GM19455 (cell line): ENCODE measurements around the gene R3HDM1.
"Not testable (repeated sequence)": the region's sequence is repeated elsewhere in the genome, so short reads cannot be mapped to it uniquely, and the experiment has no call there.

Experiments used
- ATAC-seq: cut with Tn5 transposase; IDR thresholded peaks from one replicate; pipeline ENCODE4 v1.9.1; 2021; ENCODE audit not compliant: unreplicated experiment

Gene R3HDM1

GRCh38 chr2:135638825-135639224 is 107.5 kb downstream of the R3HDM1 start:
- no peak for ATAC-seq

DNA sequence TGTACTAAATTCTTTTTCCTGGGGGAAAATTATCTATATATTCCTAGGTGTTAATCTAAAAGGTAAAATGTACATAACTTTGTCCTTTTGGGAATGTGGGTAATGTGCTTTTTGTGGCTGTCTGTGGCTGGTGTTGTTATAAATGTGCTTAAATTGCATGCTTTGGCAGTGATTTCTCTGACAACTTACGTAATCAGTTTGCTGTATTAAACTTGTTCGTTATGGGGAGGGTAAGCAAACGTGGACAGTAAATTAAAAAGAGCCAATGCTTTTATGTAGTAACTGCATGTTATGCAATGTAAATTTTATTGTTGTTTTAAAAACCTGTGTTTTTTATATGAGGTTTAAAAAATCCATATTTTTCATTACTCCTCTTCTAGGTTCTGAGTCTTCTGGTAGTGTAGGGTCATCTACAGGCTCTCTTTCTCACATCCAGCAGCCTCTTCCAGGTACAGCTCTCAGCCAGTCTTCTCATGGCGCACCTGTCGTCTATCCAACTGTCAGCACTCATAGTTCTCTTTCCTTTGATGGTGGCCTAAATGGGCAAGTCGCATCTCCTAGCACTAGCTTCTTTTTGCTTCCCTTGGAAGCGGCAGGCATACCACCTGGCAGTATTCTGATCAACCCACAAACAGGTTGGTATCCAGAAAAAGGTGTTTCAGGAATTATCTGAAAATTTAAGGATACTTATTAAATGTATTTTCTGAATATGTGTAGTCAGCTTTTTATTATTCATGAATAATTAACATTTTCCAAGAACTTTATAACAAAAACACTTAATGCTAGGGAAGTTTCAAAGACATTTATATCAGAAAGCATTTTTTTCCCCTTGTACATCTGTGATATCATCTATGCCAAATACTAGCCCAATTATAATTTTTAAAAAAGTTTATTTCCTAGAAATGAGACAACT is 110.1 kb downstream of the R3HDM1 start:
- ATAC-seq = no peak

- no peak for ATAC-seq
These were observed 116.7 kb downstream of the R3HDM1 start for GRCh38 chr2:135647836-135648579.

DNA sequence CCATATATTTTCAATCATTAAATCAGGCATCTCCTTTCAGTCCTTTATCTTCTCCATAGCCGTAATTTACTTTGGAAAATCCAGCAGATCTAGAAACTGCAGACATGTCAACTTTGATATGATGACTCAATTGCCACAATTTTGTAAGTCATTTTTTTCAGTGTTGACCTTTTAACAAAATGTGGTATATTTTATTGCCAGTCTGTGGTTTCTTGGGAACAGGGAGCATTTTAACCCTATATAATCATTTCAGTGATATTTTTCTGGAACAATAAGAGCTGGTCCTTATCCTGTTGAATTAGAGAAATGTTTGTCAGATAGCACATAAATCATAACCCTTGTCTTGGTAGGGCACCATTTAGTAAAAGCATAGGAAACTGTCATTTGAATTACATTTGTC is 119.4 kb downstream of the R3HDM1 start:
- ATAC-seq = no peak

DNA sequence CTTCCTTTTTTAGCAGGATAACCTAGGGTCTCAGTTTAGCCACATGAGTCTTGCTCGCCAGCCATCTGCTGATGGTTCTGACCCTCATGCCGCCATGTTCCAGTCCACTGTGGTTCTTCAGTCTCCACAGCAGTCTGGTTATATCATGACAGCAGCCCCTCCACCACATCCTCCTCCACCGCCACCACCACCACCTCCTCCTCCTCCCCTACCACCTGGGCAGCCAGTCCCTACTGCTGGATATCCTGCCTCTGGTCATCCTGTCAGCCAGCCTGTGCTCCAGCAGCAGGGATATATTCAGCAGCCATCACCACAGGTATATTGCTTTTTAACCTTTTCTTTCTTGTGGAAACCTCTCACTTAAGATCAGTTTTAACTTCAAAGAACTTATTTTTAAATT is 120.4 kb downstream of the R3HDM1 start:
- no peak for ATAC-seq

DNA sequence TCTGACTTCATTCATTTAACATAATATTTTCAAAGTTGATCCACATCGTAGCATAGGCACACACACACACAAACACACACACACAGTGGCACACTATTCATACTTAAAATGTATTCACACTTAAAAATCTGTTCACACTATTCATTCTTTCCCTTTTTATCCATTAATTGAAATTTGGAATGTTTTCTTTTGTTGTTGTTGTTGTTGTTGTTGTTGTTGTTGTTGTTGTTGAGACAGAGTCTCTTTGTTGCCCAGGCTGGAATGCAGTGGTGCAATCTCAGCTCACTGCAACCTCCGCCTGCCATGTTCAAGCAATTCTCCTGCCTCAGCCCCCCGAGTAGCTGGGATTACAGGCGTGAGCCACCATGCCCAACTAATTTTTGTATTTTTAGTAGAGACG is 123.0 kb downstream of the R3HDM1 start:
- ATAC-seq = not testable (repeated sequence)

DNA sequence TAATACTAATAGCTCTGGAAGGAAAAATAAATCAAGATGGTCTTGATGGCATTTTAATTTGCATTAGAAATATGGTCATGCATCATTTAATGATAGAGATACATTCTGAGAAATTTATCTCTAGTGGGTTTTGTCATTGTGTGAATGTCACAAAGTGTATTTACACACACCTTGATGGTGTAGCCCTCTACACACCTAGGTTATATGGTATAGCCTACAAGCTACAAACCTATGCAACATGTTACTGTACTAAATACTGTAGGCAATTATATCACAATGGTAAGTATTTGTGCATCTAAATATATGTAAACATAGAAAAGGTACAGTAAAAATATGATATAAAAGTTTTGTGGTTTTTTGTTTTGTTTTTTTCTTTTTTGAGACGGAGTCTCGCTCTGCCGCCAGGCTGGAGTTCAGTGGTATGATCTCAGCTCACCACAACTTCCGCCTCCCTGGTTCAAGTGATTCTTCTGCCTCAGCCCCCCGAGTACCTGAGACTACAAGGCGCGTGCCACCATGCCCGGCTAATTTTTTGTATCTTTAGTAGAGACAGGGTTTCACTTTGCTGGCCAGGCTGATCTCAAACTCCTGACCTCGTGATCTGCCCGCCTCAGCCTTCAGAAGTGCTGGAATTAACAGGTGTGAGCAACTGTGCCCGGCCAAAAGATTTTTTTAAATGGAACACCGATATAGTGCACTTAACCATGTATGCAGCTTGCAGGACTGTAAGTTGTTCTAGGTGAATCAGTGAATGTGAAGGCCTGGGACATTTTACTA is 126.7 kb downstream of the R3HDM1 start:
- peak; percentile 87 for ATAC-seq

GRCh38 chr2:135662088-135662487 is 130.8 kb downstream of the R3HDM1 start:
- ATAC-seq = no peak

DNA sequence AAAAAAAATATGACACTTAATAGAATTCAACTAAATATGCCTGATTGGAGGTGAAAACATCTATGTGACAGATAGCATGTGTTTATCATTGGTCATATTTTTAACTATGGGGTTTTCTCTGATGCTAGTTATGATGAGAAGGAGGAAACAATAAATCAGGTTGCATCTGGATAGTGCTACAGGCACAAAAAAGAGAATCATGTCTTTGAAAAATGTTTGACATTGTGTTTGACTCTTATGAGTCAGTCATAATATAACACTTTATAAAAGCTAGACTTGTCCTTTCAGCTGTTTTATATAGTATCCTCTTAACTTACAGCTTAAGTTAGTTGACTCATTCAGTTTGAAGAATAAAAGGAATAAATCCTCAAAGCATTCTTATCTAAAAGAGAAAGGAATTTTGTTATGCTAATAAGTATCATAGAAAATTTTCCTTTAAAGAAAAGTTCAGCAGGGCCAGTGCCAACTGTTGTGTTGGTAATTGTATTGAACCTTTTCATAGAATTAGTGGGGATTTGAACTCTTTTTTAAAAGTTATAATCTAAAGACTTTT is 131.9 kb downstream of the R3HDM1 start:
- ATAC-seq = no peak

DNA sequence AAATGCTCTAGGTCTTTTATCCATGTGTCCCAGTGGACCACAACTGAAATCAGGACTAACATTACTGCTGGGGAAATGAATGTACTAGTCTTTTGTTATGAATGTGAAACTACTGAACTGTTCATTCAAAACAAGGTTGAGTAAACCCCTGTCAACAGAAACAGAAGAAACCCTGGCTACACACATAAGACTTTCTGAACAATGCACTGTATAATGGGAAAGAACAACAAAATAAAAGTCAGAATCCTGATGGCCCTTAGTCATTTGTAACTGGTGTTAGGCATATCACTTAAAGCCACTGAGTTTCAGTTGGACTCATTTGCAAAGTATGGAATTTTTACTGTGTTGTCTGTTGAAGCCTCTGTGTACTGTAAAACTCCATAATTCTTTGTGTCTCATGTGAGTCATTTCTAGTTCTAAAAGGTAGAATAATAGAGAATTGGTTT is 133.4 kb downstream of the R3HDM1 start:
- peak; percentile 86 for ATAC-seq

DNA sequence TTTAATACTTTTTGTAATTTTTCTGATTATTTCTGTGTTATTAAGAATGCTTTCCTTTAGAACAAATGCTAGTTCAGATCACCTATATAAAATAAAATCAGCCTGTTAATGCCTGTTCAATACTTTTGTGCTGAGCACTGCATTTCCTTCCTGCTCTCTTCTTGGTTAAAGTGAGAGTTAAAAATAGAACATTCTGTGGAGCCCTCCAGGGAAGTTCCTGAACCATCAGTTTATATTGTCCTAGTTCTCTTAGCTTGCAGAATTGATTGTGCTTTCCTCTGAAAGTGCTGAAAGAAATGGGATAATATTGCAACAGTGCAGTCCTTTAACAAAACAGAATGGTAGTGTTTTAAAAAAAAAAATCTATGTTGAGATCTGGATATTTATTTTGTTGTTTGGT is 135.8 kb downstream of the R3HDM1 start:
- ATAC-seq = no peak

GRCh38 chr2:135674453-135674852 is 143.2 kb downstream of the R3HDM1 start:
- ATAC-seq = no peak

DNA sequence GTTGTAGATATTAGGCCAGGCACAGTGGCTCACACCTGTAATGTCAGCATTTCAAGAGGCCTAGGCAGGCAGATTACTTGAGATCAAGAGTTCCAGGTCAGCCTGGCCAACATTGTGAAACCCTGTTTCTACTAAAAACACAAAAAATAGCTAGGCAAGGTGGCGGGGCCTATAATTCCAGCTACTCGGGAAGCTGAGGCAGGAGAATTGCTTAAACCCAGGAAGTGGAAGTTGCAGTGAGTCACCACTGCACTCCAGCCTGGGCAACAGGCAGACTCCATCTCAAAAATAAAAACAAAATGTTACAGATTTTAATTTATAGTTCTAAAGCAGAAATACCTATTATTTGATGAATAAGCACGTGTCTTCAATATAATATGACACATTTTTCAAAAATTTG is 144.7 kb downstream of the R3HDM1 start:
- ATAC-seq = no peak

GRCh38 chr2:135679125-135679524 is 147.8 kb downstream of the R3HDM1 start:
- ATAC-seq = peak; percentile 64

GRCh38 chr2:135685361-135685760 is 154.1 kb downstream of the R3HDM1 start:
- no peak for ATAC-seq

GRCh38 chr2:135688978-135689377 is 157.7 kb downstream of the R3HDM1 start:
- no peak for ATAC-seq

DNA sequence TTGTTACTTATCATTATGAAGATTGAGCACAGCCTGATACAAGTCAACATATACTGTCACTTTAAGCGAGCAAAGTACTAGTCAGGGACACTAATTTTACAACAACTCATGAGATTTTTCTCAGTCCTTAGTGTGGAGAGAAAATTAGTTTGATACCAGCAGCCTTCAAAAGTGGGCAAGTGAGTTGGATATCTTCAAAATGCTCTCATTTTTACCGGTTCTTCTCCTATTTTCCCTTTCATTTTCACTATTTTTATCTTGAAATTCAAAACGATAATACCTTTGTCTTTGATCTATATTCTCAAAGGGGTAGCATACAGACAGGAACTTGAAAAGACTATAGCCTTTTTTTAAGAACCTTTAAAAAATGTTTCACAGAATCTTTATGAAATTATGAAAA is 158.4 kb downstream of the R3HDM1 start:
- no peak for ATAC-seq

GRCh38 chr2:135694711-135695110 is 163.4 kb downstream of the R3HDM1 start:
- no peak for ATAC-seq

- ATAC-seq = no peak
These were observed 167.6 kb downstream of the R3HDM1 start for GRCh38 chr2:135698838-135699237.

DNA sequence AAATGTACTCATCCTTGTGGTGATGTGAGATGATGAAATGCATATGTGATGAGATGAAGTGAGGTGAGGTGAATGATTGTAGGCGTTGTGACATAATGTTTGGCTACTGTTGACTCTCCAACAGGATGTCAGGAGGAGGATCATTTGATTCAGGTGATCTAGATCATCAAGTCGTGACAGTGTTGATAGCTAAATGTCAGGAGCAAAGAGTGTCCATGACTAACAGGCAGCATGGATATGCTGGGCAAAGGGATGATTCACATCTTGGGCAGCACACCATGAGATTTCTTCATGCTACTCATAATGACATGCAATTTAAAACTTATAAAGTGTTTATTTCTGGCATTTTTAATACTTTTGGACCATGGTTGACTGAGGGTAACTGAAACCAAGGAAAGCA is 170.2 kb downstream of the R3HDM1 start:
- ATAC-seq = no peak

DNA sequence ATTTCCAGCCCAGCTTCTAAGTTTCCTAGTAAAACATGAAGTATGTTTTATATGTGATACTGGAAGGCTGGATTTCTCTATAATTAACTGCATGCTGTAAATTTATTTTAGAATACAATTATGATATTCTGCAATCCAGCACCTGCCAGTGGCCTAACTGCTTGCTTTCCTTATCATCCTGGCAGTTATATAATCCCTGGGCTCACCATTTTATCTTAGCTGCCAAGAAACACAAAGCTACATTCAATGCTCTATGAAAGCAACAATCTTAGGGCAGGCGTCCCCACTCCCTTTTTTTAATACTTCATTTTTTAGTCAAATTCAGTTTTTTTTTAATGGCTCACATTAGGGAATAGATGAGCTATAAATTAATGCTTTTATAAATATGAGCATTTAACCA is 172.0 kb downstream of the R3HDM1 start:
- ATAC-seq = no peak
